B cell (primary cell): Measurements from ENCODE around the gene BCL10. TPM values are rescaled to one million over a fixed set of nuclear protein-coding genes. Genes with fewer than 3 reads are reported as not detected.

ENCODE experiments used
- ATAC-seq: fragments of 200-7000 bp; cut with Tn5 transposase; one replicate; pipeline ENCODE4 v1.10.0; 2021; ENCODE audit warnings: low read depth, mild to moderate bottlenecking, moderate number of reproducible peaks, moderate library complexity
- CTCF ChIA-PET: fragments of 350-600 bp; sonication (Branson Sonifier 250); formaldehyde crosslinking; loops from one replicate; lab custom pipeline; 2021; ENCODE audit warnings: antibody characterized with exemption, inconsistent platforms; lab: Charles Lee
- POLR2A ChIA-PET: fragments of 350-600 bp; sonication (Branson Sonifier 250); formaldehyde crosslinking; loops from one replicate; lab custom pipeline; 2021; ENCODE audit warnings: antibody characterized with exemption; lab: Charles Lee
- DNase-seq: peaks from one replicate; pipeline ENCODE4 v3.0.0; 2013
- H2AFZ ChIP-seq: 2 replicates; pipeline ENCODE4 v1.6.1; 2012; ENCODE audit warnings: mild to moderate bottlenecking, low read depth, low read length; ENCODE audit not compliant: insufficient read depth, poor library complexity, severe bottlenecking
- H3K27ac ChIP-seq, 2 donors: 1 replicate in 1 of 2; 2 replicates in 1 of 2; pipeline ENCODE4 v1.5.1; 2012 to 2013; ENCODE audit warnings: low read length in 2 of 2, mild to moderate bottlenecking in 2 of 2, moderate library complexity in 1 of 2
- H3K27me3 ChIP-seq, 4 experiments: fragments of 200-600 bp in 1 of 4; sonication (generic) in 1 of 4; replicated peaks in 1 of 4; 1 replicate in 2 of 4; 2 replicates in 2 of 4; pipeline versions ENCODE4 v1.6.1 to v1.7.0; 2013 to 2016; ENCODE audit warnings: low read length in 3 of 4, mild to moderate bottlenecking in 2 of 4, mixed read lengths in 1 of 4, moderate library complexity in 1 of 4; ENCODE audit not compliant: insufficient read depth in 4 of 4, control insufficient read depth in 3 of 4; ENCODE audit errors: control extremely low read depth in 1 of 4
- H3K36me3 ChIP-seq, 2 experiments: replicated peaks in 1 of 2; 1 replicate in 1 of 2; 2 replicates in 1 of 2; pipeline versions ENCODE4 v1.6.1 to v1.7.1; 2013; ENCODE audit warnings: low read length in 1 of 2; ENCODE audit not compliant: insufficient read depth in 2 of 2, control insufficient read depth in 1 of 2; ENCODE audit errors: control extremely low read depth in 1 of 2, extremely low read depth in 1 of 2
- H3K4me1 ChIP-seq, 2 donors: fragments of 200-600 bp in 1 of 2; sonication (generic) in 1 of 2; 1 replicate in 1 of 2; 2 replicates in 1 of 2; pipeline versions ENCODE4 v1.5.1 to v1.6.1; 2013 to 2017; ENCODE audit warnings: low read length in 2 of 2; ENCODE audit not compliant: control insufficient read depth in 2 of 2, insufficient read depth in 2 of 2
- H3K4me2 ChIP-seq: replicated peaks from 2 replicates; pipeline ENCODE3; 2012; ENCODE audit warnings: mild to moderate bottlenecking, low read depth, low read length; ENCODE audit not compliant: poor library complexity, severe bottlenecking
- H3K4me3 ChIP-seq, 5 experiments: fragments of 200-600 bp in 1 of 5; sonication (generic) in 1 of 5; 1 replicate in 3 of 5; 2 replicates in 2 of 5; pipeline versions ENCODE4 v1.5.1 to v1.7.0; 2011 to 2016; ENCODE audit warnings: low read length in 4 of 5, mild to moderate bottlenecking in 4 of 5, low read depth in 2 of 5, control low read depth in 1 of 5, moderate library complexity in 1 of 5; ENCODE audit not compliant: insufficient read depth in 1 of 5; ENCODE audit errors: control extremely low read depth in 1 of 5, extremely low read depth in 1 of 5
- H3K79me2 ChIP-seq: fragments of 200-600 bp; sonication (generic); one replicate; pipeline ENCODE4 v1.6.0; 2016; ENCODE audit warnings: low read length; ENCODE audit not compliant: control insufficient read depth, insufficient read depth
- H3K9ac ChIP-seq: fragments of 200-600 bp; sonication (generic); 2 replicates; pipeline ENCODE4 v1.6.1; 2017; ENCODE audit warnings: mild to moderate bottlenecking, low read length, moderate library complexity
- H3K9me3 ChIP-seq, 3 donors: one replicate each; pipeline versions ENCODE4 v1.6.1 to v1.7.1; 2013; ENCODE audit warnings: low read length in 2 of 3; ENCODE audit not compliant: control insufficient read depth in 2 of 3, insufficient read depth in 1 of 3; ENCODE audit errors: control extremely low read depth in 1 of 3
- H4K20me1 ChIP-seq: 2 replicates; pipeline ENCODE4 v1.6.0; 2012; ENCODE audit warnings: mild to moderate bottlenecking, low read length; ENCODE audit not compliant: insufficient read depth, control insufficient read depth, poor library complexity, severe bottlenecking
- H3K27ac Mint-ChIP-seq: one replicate; pipeline ENCODE4 v1.8.0; 2021; ENCODE audit warnings: mixed read lengths
- H3K27me3 Mint-ChIP-seq: one replicate; pipeline ENCODE4 v1.8.0; 2021; ENCODE audit warnings: mixed read lengths
- H3K4me1 Mint-ChIP-seq: one replicate; pipeline ENCODE4 v1.8.0; 2021; ENCODE audit warnings: mixed read lengths
- H3K4me3 Mint-ChIP-seq: one replicate; pipeline ENCODE4 v1.8.0; 2021; ENCODE audit warnings: mixed read lengths
- H3K9me3 Mint-ChIP-seq: one replicate; pipeline ENCODE4 v1.8.0; 2022; ENCODE audit warnings: mixed read lengths; ENCODE audit not compliant: insufficient read depth
- CTCF ChIP-seq: fragments of 200-600 bp; IDR thresholded peaks from one replicate; pipeline ENCODE4 v1.8.0; 2022; ENCODE audit warnings: antibody characterized with exemption, mild to moderate bottlenecking
- EZH2 ChIP-seq: IDR thresholded peaks from 2 replicates; pipeline ENCODE4 v1.6.1; 2012; ENCODE audit warnings: borderline replicate concordance, low read depth, mild to moderate bottlenecking, moderate library complexity, low read length; ENCODE audit not compliant: insufficient read depth, poor library complexity, severe bottlenecking
- WGBS: methylation state at CpG from one replicate; pipeline ENCODE4 v1.1.5; 2013; ENCODE audit warnings: missing lambda C conversion rate; ENCODE audit not compliant: insufficient coverage; 5-methylcytosine and 5-hydroxymethylcytosine counted together
- intact Hi-C: fragments of 100-400 bp; cut with micrococcal nuclease; formaldehyde crosslinking; loops from one replicate; pipeline ENCODE4 v1.10.0; 2022
- polyA plus RNA-seq: library from polyadenylated mRNA; depleted of rRNA; stranded (reverse); fragments of >200 nt; gene quantifications from 2 replicates; pipeline ENCODE4 v1.2.3, GENCODE V29; 2012
- total RNA-seq, 2 donors: library from RNA; stranded (reverse); fragments of 120-200 nt in 1 of 2; gene quantifications; 1 replicate in 1 of 2; 2 replicates in 1 of 2; pipeline versions ENCODE4 v1.2.3 to v1.2.4, GENCODE V29; 2013 to 2022

Gene BCL10
- total and polyA plus RNA-seq, 2 donors (not counting 1 experiment from before 2014, with no cell fraction given) = 26.2 to 60.5 TPM

GRCh38 chr1:85289207-85289847 lies 12.9 kb upstream of the BCL10 start:
- intact Hi-C loops = no loop called here
- H3K4me1 ChIP-seq = peaks cover 25 to 49% of the 10 kb centered on the region in 2 donors
- H4K20me1 ChIP-seq = no peaks in the 10 kb centered on the region
- H3K4me2 ChIP-seq = peak overlapping the region; percentile 50
- Mint-ChIP-seq H3K4me3 (no peak overlapping the region), H3K9me3 (no peaks in the 10 kb centered on the region), H3K27me3 (no peaks in the 10 kb centered on the region), H3K27ac (peak overlapping the region; percentile 78), H3K4me1 (peaks cover 21% of the 10 kb centered on the region)
- peaks cover 0 to 4% of the 10 kb centered on the region in 2 experiments for H3K36me3 ChIP-seq
- H3K9ac ChIP-seq = peak overlapping the region; percentile 7
- ATAC-seq = peak; percentile 14
- peak overlapping the region; percentile 55 for H2AFZ ChIP-seq
- H3K4me3 ChIP-seq = peak overlapping the region in 1 of 5 experiments; percentile 31
- WGBS = 88% methylated on average over 7 of the region's 9 CpGs
- peak overlapping the region; percentile 27 to 77 for H3K27ac ChIP-seq
- H3K79me2 ChIP-seq = peaks cover 10% of the 10 kb centered on the region
- H3K9me3 ChIP-seq = no peaks in the 10 kb centered on the region
- CTCF ChIA-PET = interaction anchor here (0.6 kb wide), 2 partner anchors 31 to 33 kb away, joined by 3 to 5 read pairs; no protein-coding TSS in a partner anchor
- DNase-seq = no peak
- H3K27me3 ChIP-seq = no peaks in the 10 kb centered on the region
- no peak for TF ChIP-seq EZH2
- no peak for TF ChIP-seq CTCF
- POLR2A ChIA-PET = no interaction called here

GRCh38 chr1:85284202-85284601 lies 7.8 kb upstream of the BCL10 start:
- Histone ChIP-seq H3K4me2 (no peak overlapping the region), H3K4me1 (peaks cover 3 to 16% of the 10 kb centered on the region in 2 donors), H3K27me3 (no peaks in the 10 kb centered on the region), H3K4me3 (no peak overlapping the region), H3K36me3 (peaks cover 2 to 5% of the 10 kb centered on the region in 2 experiments), H3K27ac (no peak overlapping the region), H3K9me3 (no peaks in the 10 kb centered on the region), H2AFZ (no peak overlapping the region), H4K20me1 (no peaks in the 10 kb centered on the region), H3K9ac (no peak overlapping the region), H3K79me2 (peaks cover 33% of the 10 kb centered on the region)
- Mint-ChIP-seq H3K4me3 (no peak overlapping the region), H3K9me3 (no peaks in the 10 kb centered on the region), H3K27me3 (no peaks in the 10 kb centered on the region), H3K27ac (no peak overlapping the region), H3K4me1 (peaks cover 6% of the 10 kb centered on the region)
- CTCF ChIA-PET = interaction anchor here (1.1 to 2.1 kb wide), 2 partner anchors 25 to 30 kb away, joined by 5 to 7 read pairs; partner anchors contain the start of gene C1orf52
- POLR2A ChIA-PET = interaction anchor here (1.7 kb wide), 1 partner anchor 8 kb away, joined by 5 read pairs; no protein-coding TSS in a partner anchor
- intact Hi-C loops = no loop called here
- TF ChIP-seq EZH2 = no peak
- no peak for TF ChIP-seq CTCF
- WGBS = 100% methylated on average over 2 of the region's 2 CpGs
- ATAC-seq (no peak), DNase-seq (no peak)
